Activated CD4-positive, CD25-positive, alpha-beta regulatory T cell treated with anti-CD3 and anti-CD28 coated beads, Interleukin-2, amount 50 U/mL, for 72 hours (primary cell): ENCODE data around the gene TMEM252.

Source experiments
- DNase-seq: peaks from one replicate; pipeline ENCODE4 v3.0.0; 2021

Gene TMEM252, protein sequence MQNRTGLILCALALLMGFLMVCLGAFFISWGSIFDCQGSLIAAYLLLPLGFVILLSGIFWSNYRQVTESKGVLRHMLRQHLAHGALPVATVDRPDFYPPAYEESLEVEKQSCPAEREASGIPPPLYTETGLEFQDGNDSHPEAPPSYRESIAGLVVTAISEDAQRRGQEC

DNA sequence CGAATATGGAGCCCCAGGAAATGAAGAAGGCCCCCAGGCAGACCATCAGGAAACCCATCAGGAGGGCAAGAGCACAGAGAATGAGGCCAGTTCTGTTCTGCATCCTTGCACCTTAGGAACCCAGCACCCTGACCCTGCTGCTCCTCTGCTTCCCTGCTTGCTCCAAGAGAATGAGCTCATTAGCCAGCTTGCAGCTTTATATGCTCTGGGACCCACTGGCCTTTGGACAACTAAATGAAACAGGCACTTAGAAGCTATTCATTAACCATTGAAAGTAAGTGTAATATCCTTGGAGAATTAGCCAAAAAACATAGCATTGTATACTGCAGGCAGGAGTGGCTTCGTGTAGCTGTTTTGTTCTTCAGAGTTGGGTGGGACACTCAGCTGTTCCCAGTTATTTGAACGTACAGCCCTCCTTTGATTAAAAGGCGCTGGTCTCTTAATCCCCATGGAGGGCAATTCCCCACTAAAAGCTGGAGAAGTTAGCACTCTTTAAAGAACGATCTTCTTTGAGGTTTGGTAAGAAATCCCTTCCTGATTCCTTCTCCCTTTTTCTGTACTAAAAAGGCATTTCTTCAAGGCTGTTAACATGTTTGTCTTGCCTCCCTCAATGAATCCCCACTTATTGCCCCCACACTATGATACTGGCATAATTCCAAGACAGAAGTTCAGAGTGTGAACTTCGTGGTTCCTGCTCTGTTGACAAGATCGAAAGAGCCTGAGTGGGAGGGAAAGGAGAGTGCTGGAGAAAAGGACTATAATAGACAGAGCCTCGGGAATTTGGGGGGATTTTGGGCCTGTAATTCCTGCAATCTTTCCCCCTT is at the start of gene TMEM252:
Gene TMEM252 (minus strand): TSS at position 172 of the 824 bp plus-strand sequence. CDS start 69 bp downstream, at position 103.
- DNase-seq, result no peak

DNA sequence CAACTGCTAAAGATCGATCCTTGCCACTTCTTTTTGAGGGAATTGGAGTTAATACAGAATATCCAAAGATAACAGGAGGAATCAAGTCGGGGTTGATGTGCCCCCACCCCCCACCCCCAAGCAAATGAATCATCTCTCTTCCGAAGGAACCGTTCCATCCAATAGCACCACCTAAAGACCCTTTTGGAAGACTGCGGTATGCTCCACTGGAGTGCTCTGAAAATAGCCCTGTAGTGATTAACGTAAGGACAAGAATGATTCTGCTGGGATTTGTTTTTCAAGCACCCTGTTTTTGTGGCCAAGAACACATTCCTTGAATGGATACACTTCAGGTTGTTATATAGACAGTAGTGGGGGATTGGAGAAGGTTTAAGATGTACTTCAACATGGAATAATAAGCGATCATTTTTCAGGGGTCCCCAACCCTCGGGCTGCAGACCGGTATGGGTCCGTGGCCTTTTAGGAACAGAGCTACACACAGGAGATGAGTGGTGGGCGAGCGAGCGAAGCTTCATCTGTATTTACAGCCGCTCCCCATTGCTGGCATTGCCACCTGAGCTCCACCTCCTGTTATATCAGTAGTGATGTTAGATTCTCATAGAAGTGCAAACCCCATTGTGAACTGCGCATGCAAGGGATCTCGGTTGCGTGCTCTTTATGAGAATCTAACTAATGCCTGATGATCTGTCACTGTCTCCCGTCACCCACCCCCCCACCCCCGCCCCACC is 44.5 kb upstream of the TMEM252 start:
- DNase-seq, result no peak

DNA sequence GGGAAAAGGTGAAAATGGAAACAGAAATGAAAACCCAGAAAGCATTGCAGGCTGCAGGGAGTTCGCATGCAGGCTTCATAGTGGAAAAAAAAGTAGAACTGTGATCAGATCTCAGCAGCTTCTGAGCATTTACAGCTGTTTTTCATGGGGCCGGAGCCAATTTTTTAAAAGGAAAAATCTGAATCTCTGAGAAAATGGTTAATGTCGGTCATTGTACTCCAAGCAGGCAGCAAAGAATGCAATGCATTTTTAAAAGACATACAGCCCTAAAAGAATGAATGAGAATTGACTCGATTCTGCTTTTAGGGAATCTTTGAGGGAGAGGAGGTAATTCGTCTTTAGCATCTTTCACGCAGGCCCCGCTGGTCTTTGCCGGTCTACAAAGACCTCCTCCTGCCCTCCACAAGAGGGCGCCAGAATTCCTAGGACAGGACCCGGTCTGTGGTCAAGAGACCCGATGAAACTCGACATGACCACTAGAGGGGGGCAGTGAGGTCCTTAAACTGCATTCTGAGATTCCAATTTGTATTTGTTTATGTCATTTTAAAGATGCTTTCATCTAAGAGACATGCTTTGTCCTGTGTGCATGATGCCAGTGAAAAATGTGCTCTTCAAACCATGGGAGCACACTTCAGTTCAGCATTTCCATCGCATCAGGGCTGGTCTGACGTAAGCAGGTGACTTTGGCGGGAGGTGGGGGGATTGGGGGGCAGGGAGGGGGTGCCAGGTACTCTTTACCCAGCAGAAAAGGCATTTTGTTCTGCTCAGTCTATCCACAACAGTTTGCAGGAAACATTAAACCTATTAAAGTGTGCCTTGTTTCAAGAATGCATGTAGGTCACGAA is 43.7 kb upstream of the TMEM252 start:
- DNase-seq, result peak; percentile 59

DNA sequence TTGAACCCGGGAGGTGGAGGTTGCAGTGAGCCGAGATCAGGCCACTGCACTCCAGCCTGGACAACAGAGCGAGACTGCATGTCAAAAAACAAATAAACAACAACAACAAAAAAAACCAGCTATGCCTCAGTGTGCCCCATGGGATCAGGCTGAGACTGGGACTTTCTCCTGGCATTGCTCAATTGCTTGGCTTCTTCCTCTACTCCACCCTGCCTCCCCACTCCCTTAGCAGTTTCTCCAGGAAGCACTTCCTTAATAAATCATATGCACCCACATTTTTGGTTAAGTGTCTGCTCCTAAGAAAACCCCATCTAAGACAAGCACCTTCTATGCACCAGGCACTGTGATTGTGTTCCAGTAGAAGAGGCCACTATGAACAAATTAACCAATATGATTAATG is 41.0 kb upstream of the TMEM252 start:
- DNase-seq, result no peak

DNA sequence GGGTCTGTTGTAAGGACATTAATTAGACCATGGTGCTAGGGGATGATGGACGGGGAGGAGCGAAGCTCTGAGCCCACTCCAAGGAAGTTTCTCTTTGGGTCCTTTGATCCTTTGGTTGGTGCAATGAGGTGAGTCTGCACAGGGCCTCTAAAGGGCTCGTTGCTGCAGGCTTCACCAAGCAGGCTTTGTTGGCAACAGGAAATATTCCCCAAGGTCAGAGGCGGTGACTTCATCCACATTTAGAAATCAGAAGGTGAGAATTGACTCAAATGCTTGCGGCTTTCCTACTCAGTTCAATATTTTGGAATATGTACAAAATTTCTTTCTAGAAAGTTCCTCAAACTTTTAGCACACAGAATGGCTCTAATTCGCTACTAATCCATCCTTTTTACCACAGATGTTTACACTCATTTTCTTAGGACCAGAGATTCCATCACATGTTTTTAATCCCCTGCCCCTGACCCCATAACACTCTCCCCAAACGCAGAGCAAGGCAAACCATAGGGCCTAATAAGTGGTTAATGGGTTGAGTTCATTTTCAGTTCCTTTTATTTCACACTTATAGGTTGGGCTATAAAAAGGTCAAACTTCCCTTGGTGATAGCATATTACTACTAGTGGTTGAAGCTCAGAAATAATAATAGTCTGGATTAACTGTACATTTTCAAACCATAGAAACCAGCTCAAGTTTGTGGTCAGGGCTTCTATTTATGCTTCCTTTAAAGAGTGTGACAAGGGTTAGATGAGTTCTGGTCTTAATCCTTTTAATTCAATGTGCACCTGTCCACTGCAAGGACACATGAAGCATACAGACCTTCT is 37.3 kb upstream of the TMEM252 start:
- DNase-seq, result no peak

DNA sequence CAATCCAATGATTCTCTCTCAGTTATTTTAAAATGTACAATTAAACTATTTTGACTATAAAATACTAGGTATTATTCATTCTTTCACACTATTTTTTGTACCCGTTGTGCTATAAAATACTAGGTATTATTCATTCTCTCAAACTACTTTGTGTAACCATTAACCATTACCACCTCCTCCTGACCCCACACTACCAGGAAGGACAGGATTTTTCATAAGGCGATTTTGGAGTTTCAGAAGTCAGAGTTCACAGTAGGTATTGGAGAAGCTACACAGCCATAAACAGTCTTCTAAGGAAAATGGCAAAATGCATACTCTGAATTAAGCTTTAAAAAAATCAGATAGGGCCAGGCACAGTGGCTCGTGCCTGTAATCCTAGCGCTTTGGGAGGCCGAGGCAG is 35.1 kb upstream of the TMEM252 start:
- no peak for DNase-seq

DNA sequence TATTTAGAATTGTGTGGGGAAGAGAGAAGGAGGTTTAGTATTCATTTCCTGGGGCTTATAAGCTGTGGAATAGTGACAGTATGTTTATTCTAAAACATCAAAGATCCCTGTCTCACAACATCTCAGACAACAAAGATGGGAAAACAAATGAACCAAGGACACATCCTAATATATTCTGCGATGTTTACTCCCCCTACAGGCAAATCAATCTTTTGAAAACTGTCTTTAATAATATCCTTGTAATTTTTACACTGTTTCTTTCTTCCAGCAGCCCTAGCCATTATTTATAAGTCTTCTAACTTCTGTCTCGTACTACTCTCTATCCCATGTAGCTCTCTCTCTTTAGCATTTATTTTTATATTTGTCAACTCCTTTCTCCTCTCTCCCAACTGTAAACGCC is 33.5 kb upstream of the TMEM252 start:
- no peak for DNase-seq

DNA sequence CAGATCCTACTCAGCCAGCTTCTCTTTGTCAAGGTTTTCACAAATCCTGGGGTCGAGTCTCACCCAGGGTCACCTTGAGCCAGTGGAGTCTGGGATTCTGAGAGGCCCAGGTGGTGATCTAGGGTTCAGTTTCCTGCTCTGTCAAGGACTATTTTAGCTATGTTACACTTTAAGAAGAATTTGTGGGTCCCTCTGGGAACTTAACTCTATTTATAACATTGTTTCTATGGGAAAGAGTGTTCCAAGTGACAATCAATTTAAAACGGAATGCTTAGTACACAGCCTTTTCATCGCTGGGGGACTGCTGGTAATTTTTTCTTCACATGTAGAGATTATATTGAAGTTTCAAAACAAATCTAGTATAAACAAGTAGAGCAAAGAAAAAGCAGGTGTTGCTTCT is 26.9 kb upstream of the TMEM252 start:
- no peak for DNase-seq

DNA sequence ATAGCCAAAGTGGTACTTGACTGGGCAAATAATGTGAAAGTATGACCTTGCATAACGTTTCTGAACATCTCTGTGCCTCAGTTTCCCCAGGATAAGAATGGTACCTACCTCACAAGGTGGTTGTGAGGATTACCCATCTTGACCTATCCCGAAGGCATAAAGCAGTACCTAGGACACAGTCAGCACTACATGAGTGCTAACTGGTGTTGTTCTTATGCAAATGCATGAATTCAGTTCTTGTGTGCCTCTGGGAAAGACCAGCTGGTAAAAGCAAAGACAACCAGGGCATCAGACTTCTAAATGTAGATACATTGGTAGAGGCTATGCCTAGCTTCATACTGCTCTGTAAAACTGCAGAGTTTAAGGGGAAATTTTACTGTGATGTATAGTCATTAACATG is 21.8 kb upstream of the TMEM252 start:
- DNase-seq, result no peak

DNA sequence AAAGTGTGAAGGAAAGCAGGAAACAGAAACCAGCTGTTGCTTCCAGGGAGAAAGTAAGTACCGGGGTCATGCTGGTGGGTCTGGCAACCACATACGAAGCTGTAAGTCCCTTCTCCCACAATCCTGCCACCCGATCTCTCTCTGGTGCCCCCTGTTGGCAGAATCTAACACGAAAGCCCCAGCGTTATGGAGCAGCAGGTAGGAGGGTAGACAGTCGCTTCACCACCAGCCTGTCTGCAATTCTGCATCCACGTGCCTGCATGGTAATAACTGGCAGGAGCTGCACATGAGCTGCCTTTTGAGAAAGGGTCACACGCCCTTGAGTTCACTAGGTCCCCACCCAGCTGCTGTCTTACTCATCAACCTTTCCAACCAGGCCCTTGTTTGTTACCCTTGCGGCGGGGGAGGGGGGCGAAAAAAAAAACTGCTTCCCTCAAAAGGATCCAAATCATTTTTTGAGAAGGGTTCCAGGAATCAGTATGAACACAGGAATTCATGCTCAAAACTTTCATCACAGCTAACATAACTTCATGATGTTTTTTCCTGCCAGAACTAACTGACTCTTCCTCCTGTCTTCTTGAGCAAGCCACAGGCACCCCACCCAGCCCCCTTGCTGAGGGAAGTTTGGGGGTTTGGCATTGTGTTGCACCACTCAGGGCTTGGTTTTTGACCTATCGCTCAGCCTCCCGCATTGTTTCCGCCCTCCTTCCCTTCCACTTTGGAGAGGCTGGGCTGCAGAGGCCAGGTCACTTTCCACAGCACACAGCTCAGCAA is 19.6 kb upstream of the TMEM252 start:
- peak; percentile 42 for DNase-seq

DNA sequence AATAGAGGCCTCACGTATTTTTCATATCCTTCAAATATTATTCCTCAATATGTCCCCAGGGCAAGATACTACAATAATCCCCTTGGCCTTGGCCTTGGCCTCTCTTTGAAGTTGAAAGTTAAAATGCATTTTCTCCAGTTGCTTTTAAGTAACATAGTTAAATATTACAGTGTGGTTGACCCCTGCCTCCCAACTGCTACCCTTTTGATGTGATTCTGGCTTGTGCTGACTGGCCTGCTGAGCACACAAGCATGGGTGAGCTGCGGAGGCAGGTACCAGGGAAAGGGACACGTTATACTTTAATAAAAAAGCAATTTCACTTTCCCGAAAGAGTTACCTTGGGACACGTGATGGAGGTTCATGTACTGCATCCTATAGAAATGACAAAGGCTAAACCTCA is 17.9 kb upstream of the TMEM252 start:
- no peak for DNase-seq

DNA sequence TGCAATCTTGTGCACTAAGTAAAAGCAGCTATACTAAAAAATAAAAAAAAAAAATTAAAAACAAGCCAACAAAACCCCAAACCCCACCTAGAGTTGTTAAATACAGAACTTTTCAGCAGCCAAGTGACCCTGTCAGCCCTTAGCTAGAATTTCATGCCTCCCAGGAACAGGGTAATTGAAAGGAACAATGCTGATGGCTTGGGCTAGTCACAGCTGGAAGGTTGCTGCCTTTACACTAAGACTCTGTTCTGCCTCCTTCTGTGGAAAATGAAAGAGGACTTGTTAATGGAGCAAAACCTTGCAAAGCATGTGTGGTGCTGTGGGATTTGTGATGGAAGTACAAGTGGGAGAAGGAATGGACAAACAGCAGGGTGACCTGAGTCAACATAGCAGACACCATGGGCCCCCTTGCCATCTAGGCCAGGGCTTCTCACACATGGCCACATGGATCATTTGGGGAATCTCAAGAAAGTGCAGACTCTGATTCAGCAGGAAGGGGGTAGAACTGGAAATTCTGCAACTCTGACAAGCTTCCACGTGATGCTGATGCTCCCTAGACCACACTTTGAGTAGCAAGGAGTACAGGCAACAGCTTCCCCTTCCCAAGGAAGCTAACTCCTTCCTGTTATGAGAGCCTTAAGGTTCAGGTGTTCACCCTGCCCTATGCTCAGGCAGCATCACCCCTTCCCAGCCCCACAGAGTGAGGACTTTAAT is 14.9 kb upstream of the TMEM252 start:
- DNase-seq, result no peak

DNA sequence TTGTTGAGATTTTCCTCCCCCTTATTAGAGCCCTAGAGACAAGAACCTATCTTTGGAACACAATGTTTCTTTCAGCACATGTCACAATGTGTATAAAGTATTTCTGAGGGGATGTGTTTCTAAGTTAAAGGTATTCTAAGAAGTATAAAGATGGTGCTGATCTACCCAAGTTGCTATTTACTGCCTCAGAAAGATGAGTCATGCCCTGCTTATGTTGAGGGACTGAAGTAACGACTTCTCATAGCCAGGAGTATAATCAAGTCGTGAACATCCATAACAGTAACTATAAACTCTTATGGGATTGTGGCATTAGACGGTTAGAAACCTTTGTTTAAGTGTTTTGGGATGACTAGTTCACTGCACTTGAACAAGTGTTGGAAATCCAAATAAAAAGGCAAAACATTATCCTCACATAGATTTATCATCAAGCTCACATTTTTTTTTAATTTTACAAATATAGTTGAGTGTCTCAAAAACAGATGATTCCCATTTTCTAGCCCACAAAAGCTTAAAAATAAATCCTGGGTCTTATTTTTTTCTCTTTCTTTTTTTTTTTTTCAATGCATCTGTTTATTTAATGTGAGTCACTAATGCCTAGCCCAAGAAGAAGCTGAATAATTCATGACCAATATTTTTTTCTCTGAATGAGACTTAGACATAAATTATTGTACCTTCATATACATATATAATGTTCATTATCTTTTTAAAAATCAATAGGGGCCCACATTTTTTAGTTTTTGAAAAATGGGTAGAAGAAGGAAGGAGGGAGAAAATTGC is 12.2 kb upstream of the TMEM252 start:
- no peak for DNase-seq

DNA sequence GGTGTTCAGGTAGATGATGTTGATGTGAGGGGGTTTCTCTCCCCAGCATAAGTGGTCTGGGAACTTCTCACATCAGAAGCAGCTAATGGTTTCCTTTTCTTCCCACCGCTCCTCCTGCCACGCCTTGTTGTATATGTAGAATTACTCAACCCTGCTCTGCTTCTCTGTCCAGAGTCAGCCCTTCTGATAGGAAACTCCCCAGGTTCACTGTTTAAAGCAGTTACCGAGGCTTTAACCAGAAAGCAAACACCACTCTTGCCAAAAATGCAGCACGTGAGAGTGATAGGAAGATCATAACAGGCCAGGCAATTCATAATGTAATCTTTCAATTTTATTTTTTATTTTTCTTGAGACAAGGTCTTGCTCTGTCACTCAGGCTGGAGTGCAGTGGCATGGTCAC is 10.5 kb upstream of the TMEM252 start:
- DNase-seq, result no peak

DNA sequence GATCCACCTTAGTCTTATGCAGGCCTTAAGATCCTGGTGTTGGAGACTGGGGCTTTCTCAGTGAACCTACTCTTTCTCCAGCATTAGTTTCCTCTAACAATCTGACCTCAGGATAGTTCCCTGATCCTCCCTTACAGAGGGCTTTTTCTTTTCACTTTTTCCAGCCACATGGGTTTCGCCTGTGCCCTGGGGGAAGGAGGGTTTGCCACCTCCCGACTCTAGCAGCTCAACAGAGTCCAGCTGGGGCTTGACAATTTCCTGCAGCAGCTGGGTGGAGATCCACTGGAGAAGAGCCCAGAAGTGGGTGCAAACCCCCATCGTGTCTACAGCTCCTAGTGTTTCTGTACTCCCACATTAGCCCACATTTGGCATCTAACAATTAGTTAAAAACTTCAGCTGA is 7.6 kb upstream of the TMEM252 start:
- DNase-seq, result no peak

DNA sequence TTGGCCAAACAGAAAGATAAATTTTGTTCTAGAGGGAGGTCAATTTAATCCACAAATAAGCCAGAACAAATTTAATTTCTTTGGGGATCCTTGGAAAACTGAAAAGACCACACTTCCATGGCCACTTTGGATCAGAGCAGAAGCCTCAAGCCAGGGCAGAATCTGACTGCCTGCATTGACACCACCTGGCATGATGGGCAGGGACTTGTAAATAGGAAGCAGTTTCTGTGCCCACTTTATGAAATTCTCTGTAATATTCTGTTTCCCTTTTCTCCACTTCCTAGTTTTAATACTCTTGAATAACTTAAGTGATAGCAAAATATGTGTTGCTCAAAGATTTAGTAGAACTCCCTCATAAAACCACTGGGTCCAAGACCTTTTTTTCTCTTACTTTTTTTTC is 6.7 kb upstream of the TMEM252 start:
- DNase-seq, result no peak

DNA sequence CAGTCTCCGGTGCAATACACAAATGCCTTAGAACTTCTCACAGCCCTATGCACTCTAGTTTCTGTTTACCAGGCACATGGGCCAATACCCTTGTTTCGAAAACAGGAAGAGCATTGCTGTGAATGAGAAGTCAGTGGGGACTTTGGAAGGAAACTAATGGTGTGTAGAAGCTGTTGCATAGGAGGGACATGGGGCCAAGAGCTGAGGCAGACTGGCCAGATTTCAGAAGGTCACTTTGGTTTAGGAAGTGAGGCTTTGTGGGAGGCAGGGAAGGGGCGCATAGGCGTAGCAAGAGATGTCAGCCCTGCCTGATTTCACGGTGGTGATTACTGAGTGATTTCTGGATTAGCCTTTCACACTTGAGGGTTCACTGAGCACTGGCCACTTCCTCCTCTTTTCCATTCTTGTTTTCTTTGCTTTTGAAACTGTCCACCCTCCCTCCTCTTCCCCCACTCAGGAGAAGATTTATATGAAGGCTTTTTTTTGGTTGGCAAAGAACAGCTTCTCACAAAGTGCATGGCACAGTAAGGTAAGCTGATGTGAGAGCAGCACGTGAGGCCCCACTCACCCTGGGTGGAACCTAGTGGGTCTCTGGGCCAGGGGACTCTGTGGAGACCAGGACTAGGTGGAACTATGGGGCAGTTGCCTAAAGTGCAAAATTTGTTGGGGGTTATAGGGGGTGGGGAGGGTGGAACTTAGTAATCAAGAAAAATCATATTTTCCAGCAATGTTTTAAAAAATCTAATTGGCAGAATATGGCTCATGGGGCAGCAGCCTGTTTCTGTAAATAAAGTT is 6.1 kb upstream of the TMEM252 start:
- no peak for DNase-seq

DNA sequence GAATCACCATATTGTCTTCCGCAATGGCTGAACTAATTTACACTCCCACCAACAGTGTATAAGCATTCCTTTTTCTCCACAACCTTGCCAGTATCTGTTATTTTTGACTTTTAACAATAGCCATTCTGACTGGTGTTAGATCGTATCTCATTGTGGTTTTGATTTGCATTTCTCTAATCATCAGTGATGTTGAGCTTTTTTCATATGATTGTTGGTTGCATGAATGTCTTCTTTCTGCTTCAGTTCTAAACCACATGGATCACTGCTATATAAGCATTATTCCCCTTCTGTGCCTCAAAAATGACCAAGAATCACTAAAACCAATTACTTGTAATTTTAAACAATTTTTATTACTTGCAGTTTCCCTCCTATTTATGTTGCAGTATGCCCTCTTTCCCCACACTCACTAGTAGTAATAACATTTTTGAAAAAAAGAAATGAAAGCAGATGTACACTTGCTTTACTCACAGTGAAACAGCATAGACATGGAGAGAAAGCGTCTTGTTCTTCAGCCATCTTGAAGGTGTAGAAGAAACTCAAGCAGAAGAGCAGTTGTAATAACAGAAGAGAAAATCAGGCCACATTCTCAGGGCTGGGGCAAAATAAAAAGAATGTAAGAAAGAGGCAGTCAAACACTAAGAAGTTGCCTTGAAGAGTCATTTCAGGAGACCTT is 4.5 kb upstream of the TMEM252 start:
- DNase-seq, result no peak
